IMR-90 (cell line): ENCODE results near the gene CPNE6.

ENCODE experiments used
- BHLHE40 ChIP-seq: fragments of 150-350 bp; IDR thresholded peaks from 2 replicates; pipeline ENCODE4 v1.6.1; 2016; ENCODE audit warnings: mild to moderate bottlenecking, low read depth, low read length
- CHD1 ChIP-seq: IDR thresholded peaks from 2 replicates; pipeline ENCODE4 v1.6.1; 2012; ENCODE audit warnings: low read depth, low read length, improper control_type of control experiment
- FOS ChIP-seq: fragments of 150-350 bp; IDR thresholded peaks from 2 replicates; pipeline ENCODE4 v1.6.1; 2016; ENCODE audit warnings: low read depth, low read length
- MAZ ChIP-seq: IDR thresholded peaks from 2 replicates; pipeline ENCODE4 v1.6.1; 2012; ENCODE audit warnings: low read depth, mild to moderate bottlenecking, low read length, improper control_type of control experiment, moderate library complexity, borderline replicate concordance
- POLR2A ChIP-seq: IDR thresholded peaks from 2 replicates; pipeline ENCODE4 v1.6.1; 2012; ENCODE audit warnings: mild to moderate bottlenecking, low read depth, low read length
- RAD21 ChIP-seq: IDR thresholded peaks from 2 replicates; pipeline ENCODE4 v1.6.1; 2012; ENCODE audit warnings: low read length, improper control_type of control experiment
- RCOR1 ChIP-seq: IDR thresholded peaks from 2 replicates; pipeline ENCODE4 v1.6.1; 2012; ENCODE audit warnings: mild to moderate bottlenecking, low read length, improper control_type of control experiment; ENCODE audit not compliant: insufficient replicate concordance
- RFX5 ChIP-seq: IDR thresholded peaks from 2 replicates; pipeline ENCODE4 v1.8.0; 2012; ENCODE audit warnings: low read depth, mild to moderate bottlenecking, low read length, moderate library complexity
- TF ChIP-seq, protein P1 (sequence below): conservative IDR thresholded peaks from 2 replicates; pipeline ENCODE4 v1.5.1; 2012; ENCODE audit warnings: mild to moderate bottlenecking, low read depth, low read length, improper control_type of control experiment
- TF ChIP-seq, protein P2 (sequence below): fragments of 150-350 bp; IDR thresholded peaks from 2 replicates; pipeline ENCODE4 v1.6.1; 2016; ENCODE audit warnings: low read depth, mild to moderate bottlenecking, low read length, moderate library complexity, borderline replicate concordance
- TF ChIP-seq, protein P3 (sequence below): fragments of 150-350 bp; IDR thresholded peaks from 2 replicates; pipeline ENCODE4 v1.6.1; 2017; ENCODE audit warnings: mild to moderate bottlenecking, antibody characterized with exemption, low read length, low read depth

DNA sequence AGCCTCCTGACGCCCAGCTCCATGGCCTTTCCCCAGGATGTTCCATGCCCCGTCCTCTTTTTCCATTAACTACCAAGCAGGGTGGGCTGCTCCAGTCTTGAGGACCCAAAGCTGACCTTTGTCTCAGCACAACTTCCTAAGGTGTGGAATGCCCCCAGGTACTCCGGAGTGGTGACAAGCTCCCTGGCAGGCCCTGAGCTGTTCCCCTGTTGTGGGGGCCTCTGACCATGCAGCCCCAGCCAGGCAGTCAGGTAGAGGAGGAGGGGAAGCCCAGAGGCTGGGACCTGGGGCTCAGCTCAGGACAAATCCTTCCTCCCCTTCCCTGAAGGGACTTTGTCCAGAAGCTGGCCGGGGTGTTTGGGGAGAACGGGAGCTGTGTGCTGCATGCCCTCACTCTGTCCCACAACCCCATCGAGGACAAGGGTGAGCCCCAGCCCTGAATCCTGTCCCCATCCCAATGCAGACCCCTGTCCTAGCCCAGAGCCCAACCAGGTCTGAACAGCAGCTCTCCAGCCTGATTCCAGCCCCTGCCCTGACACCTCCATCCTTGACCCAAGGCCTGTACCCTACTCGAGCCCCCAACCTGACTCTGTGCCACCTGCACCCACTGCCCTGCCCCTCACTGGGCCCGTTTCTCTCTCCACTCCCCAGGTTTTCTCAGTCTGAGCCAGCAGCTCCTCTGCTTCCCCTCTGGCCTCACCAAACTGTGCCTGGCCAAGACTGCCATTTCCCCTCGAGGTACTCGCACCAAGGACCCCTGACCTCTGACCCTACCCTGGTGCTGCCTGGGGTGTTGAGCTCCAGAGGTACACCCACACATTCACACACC is 15.2 kb upstream of the CPNE6 start:
- TF ChIP-seq POLR2A (no peak), RAD21 (no peak), CHD1 (no peak), RCOR1 (no peak), MAZ (no peak), RFX5 (no peak), FOS (no peak), BHLHE40 (no peak)
- TF ChIP-seq, protein P1, sequence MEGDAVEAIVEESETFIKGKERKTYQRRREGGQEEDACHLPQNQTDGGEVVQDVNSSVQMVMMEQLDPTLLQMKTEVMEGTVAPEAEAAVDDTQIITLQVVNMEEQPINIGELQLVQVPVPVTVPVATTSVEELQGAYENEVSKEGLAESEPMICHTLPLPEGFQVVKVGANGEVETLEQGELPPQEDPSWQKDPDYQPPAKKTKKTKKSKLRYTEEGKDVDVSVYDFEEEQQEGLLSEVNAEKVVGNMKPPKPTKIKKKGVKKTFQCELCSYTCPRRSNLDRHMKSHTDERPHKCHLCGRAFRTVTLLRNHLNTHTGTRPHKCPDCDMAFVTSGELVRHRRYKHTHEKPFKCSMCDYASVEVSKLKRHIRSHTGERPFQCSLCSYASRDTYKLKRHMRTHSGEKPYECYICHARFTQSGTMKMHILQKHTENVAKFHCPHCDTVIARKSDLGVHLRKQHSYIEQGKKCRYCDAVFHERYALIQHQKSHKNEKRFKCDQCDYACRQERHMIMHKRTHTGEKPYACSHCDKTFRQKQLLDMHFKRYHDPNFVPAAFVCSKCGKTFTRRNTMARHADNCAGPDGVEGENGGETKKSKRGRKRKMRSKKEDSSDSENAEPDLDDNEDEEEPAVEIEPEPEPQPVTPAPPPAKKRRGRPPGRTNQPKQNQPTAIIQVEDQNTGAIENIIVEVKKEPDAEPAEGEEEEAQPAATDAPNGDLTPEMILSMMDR, result no peak
- TF ChIP-seq, protein P2, sequence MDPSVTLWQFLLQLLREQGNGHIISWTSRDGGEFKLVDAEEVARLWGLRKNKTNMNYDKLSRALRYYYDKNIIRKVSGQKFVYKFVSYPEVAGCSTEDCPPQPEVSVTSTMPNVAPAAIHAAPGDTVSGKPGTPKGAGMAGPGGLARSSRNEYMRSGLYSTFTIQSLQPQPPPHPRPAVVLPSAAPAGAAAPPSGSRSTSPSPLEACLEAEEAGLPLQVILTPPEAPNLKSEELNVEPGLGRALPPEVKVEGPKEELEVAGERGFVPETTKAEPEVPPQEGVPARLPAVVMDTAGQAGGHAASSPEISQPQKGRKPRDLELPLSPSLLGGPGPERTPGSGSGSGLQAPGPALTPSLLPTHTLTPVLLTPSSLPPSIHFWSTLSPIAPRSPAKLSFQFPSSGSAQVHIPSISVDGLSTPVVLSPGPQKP, result no peak
- TF ChIP-seq, protein P3, sequence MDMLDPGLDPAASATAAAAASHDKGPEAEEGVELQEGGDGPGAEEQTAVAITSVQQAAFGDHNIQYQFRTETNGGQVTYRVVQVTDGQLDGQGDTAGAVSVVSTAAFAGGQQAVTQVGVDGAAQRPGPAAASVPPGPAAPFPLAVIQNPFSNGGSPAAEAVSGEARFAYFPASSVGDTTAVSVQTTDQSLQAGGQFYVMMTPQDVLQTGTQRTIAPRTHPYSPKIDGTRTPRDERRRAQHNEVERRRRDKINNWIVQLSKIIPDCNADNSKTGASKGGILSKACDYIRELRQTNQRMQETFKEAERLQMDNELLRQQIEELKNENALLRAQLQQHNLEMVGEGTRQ, result no peak
